NB4 (cell line): ENCODE results near the gene CRYGC.

Experiments
- DNase-seq: peaks from one replicate; pipeline ENCODE4 v3.0.0; 2010; ENCODE audit warnings: low read depth
- H3K4me3 ChIP-seq: one replicate; pipeline ENCODE4 v1.5.1; 2011; ENCODE audit warnings: mild to moderate bottlenecking, low read depth, low read length, moderate library complexity
- MYC ChIP-seq: IDR thresholded peaks from 2 replicates; pipeline ENCODE4 v1.6.1; 2011; ENCODE audit warnings: low read depth, low read length
- POLR2A ChIP-seq: IDR thresholded peaks from 2 replicates; pipeline ENCODE4 v1.6.1; 2011; ENCODE audit warnings: mild to moderate bottlenecking; ENCODE audit not compliant: insufficient read length; ENCODE audit errors: extremely low read depth
- TF ChIP-seq, protein P1 (sequence below): IDR thresholded peaks from one replicate; pipeline ENCODE4 v1.5.1; 2012; ENCODE audit warnings: low read depth, low read length
- TF ChIP-seq, protein P2 (sequence below): IDR thresholded peaks from 2 replicates; pipeline ENCODE4 v1.6.1; 2011; ENCODE audit warnings: low read depth, low read length

Gene CRYGC

DNA sequence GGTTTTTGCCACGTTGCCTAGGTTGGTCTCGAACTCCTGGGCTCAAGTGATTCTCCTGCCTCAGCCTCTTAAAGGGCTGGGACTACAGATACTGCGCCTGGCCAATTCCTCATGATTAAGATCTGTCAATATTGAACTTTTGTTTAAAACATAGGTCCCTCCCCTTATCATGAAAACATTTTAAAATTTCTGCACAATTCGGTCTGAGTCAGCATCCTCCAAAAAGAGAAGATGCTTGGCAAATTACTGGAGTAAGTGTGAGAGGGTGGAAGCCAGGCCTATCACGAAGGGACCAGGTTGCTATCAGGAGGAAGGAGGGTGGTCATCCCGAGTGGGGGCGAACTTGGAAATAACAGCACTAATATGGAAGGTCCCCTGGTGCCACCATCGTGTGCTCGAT, 44.5 kb upstream of the CRYGC start:
- no peak overlapping the region for H3K4me3 ChIP-seq
- TF ChIP-seq MYC (no peak), POLR2A (no peak)
- TF ChIP-seq, protein P1, sequence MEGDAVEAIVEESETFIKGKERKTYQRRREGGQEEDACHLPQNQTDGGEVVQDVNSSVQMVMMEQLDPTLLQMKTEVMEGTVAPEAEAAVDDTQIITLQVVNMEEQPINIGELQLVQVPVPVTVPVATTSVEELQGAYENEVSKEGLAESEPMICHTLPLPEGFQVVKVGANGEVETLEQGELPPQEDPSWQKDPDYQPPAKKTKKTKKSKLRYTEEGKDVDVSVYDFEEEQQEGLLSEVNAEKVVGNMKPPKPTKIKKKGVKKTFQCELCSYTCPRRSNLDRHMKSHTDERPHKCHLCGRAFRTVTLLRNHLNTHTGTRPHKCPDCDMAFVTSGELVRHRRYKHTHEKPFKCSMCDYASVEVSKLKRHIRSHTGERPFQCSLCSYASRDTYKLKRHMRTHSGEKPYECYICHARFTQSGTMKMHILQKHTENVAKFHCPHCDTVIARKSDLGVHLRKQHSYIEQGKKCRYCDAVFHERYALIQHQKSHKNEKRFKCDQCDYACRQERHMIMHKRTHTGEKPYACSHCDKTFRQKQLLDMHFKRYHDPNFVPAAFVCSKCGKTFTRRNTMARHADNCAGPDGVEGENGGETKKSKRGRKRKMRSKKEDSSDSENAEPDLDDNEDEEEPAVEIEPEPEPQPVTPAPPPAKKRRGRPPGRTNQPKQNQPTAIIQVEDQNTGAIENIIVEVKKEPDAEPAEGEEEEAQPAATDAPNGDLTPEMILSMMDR = no peak
- TF ChIP-seq, protein P2, sequence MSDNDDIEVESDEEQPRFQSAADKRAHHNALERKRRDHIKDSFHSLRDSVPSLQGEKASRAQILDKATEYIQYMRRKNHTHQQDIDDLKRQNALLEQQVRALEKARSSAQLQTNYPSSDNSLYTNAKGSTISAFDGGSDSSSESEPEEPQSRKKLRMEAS = no peak
- DNase-seq = no peak

DNA sequence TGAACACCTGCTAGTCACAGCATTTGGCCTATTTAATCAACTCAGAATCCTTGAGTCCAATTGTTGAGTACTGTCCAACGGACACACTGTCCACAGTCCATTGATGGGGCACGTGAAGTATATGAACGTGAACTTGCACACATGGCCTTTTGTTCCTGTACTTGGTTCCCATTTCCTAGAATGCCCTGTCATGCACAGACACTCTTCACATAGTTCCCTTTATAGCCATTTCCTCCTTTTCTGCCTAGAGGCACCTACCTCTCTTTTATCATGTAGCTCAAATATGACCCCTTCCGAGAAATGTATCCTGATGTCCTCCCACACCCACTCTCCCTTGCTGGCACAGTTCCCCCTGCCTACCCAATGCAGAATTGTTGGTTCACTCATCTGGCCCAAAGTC, 42.5 kb upstream of the CRYGC start:
- TF ChIP-seq, protein P1 = no peak
- TF ChIP-seq, protein P2 = 0 out of 2 replicates have a peak, but pooled peaks have one; percentile 23
- 0 out of 2 replicates have a peak, but pooled peaks have one; percentile 25 for TF ChIP-seq MYC
- TF ChIP-seq POLR2A = no peak
- H3K4me3 ChIP-seq = no peak overlapping the region
- DNase-seq = peak; percentile 56

DNA sequence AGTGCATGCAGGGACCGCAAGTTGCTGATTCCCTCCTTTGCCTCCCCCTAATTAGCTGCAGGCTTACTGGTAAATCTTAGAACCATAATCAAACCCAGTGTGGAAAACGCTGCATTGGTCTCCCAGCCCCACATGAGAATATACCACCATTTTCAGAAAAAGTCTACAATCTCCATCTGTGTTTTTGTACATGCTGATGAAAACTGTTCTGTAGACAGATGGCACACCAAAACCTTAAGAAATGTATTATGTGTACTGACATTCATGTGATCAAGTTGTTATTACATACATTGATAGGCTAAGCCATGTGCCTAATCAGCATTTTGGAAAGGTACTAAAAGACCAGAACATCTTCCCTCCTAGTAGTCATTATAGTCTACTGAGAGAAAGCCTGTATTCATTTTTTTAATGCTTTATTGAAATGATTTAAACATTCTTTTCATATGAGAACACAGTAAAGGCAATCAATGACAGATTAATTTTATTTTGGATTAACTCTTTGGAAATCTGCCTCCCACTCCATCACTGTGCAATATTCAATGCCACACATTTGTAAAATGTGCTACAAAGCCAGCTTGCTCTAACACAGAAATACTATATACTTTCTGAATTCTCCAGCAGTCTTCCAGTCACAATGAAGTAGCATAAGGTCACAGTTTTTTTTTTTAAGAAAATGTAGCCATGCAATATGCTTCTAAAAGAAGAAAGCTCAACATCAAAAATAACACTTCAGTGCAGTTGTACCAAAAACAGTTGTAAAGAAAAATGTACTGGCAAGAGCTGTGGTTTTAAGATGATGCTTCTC, 35.5 kb upstream of the CRYGC start:
- DNase-seq = no peak
- no peak overlapping the region for H3K4me3 ChIP-seq
- TF ChIP-seq, protein P2 = no peak
- TF ChIP-seq POLR2A = no peak
- TF ChIP-seq MYC = no peak
- TF ChIP-seq, protein P1 = no peak

DNA sequence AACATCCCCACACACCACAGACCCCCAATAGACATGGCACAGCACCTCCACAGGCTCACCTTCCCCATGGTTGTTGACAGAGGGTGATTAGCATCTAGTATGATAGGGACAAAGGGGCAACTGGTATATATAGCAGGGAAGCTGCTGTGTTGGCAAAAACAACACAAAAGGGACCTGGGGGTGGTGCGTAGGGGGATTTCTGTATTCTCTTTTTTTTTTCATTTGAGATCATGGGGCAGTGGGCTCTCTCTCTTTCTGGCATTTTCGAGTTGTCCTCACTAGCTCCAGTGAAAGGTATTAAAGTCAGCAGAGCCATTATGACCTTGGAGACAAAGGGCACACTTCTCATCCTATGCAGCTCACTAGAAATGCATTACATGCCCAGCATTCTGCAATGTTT, 33.9 kb upstream of the CRYGC start, which contains the start of gene CRYGA:
Gene CRYGA, minus strand, starts transcription at position 101 of the 400 bp plus-strand sequence. Its CDS starts 33 bp downstream, at position 68.
- TF ChIP-seq, protein P1 = no peak
- TF ChIP-seq, protein P2 = no peak
- TF ChIP-seq POLR2A (no peak), MYC (no peak)
- H3K4me3 ChIP-seq = no peak within 1 kb of the TSS

DNA sequence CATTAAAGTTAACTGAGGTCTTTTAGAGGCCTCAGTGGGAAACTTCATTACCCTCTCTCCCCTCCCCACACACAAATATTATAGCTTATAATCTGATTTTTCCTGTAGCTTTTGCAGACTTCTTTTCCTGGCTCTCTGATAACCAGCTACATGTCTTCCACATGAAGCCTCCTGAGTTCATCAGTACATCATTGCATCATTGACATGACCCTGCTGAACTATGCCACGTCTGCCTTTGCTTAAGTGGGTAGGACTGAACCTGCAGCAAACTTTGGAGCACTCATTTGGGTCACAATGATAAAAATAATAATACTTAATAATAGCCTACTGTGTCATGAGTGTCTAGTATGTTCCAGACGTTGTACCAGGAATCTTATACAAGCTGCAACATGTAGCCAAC, 26.8 kb upstream of the CRYGC start:
- no peak overlapping the region for H3K4me3 ChIP-seq
- no peak for DNase-seq
- no peak for TF ChIP-seq MYC

More for the DNA sequence above, 33.9 kb upstream of the CRYGC start, which contains the start of gene CRYGA:
- DNase-seq = no peak

DNA sequence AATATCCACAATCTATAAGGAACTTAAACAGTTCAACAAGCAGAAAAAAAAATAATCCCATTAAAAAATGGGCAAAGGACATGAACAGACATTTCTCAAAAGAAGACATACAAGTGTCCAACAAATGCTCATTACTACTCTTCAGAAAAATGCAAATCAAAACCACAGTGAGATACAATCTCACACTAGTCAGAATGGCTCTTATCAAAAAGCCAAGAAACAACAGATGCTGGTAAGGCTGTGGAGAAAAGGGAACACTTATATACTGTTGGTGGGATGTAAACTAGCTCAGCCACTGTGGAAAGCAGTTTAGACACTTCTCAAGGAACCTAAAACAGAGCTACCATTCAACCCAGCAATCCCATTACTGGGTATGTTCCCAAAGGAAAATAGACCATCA, 23.5 kb upstream of the CRYGC start:
- TF ChIP-seq, protein P1 = no peak
- TF ChIP-seq, protein P2 = no peak
- no peak for DNase-seq
- H3K4me3 ChIP-seq = no peak overlapping the region
